ENCODE measurements around the gene DNAH2.

- TF ChIP-seq CTCF (IDR thresholded peaks at IDR 0.05) = no peak
- no peak for TF ChIP-seq EP300 (IDR thresholded peaks at IDR 0.05)
- no peak for TF ChIP-seq POLR2A (IDR thresholded peaks at IDR 0.05)
Observed at GRCh38 chr17:7780736-7781135, 63.2 kb downstream of the DNAH2 start.
